ENCODE results near the gene RSPH9.

The RSPH9 gene

DNA sequence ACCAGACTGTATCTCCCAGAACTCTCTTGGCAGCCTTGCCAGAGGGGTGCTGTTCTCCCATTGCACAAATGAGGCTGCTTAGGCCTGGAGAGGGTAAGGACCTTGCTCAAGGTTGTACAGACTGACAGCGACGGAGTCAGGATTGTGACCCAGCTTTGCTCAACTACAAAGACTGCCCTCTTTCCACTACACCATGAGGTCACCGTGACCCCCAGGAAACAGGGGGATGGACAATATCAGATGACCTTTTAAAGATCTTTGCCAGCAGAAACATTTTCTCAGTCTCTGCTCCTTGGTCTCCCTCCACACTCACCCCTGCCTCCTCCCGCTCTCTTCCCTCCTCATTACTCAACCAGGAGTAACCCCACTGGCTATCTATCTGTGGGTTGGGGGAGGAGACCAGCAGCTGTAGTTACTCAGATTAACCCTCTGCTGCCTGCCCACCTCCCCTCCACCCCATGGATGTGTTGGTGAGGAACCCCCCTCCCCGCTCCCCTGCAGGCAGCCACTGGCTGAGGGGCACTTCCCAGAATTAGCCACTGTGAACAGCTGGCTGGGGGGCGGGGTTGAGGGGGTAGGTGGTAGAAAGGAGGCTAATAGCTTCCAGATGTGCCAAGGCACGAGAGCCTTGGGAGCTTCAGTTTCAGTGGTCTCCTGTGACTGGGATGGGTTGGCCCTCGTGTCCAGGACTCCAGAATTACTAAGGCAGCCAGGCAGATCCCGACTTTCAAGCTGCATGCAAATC lies 69.6 kb downstream of the RSPH9 start:
- DNase-seq = no peak

DNA sequence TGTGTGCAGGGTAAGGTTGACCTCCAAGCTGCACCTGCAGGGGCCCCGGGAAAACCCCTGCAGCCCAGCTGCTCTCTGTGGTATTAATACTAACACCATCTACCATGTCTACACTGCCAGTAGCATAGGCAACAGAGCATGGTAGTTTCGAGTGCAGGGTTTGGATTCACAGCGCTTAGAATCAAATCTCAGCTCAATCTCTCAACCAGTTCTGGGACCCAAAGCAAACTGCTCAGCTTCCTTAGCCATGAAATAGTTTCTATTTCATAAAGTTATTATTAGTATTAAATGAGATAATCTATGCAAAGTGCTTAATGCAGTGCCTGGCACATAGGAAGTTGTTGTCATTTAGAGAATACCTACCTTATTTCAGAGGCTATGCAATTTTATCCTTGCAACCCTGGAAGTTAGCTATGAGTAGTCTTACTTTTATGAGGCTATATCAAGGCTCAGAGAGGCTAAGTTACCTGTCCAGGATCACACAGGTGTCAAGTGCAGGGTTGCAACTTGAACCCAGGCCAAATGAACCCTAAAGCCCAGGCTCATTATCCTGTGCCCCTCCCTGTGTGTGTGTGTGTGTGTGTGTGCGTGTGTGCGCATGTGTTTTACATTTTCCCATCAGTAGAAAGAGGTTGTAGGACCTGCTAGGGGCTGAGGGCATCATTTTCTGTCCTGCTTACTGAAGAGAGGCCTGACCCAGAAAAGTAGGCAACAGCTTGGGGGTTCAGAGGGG lies 70.4 kb downstream of the RSPH9 start:
- DNase-seq = no peak

DNA sequence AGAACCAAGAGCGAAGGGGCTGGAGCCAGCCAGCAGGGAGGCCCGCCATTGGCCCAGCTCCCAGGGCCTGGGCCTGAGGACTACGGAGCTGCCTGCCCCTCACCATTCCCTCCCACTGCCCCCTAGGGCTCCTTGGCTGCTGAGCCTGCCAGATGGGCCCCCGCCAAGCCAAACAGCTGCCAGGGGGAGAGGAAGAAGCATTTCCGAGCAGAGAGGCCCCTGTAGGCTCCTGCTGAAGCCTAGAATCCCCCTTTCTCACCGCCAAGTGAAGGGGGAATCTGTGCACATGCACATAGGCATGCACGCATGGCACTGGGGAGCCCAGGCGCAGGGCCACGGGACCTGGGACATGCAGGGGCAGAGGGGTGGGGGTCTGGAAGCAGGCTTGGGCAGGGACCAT lies 71.3 kb downstream of the RSPH9 start:
- no peak for DNase-seq

DNA sequence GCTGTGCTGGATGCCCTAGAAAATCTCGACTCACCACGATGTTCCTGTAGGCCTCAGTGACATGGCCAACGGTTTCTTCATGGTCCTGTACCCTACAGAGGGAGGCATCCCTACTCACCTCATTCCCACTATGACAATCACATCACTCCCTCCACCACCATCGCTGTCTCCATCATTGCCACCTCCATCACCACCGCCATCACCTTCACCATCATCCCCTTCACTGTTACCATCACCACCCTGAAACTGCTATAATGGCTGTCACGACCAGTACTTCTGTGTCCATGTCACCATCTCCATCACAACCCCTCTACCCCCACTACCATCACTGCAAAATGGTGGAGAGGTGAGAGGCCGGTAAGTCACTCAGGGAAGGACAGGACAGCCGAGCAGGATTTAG lies 72.6 kb downstream of the RSPH9 start:
- no peak for DNase-seq

DNA sequence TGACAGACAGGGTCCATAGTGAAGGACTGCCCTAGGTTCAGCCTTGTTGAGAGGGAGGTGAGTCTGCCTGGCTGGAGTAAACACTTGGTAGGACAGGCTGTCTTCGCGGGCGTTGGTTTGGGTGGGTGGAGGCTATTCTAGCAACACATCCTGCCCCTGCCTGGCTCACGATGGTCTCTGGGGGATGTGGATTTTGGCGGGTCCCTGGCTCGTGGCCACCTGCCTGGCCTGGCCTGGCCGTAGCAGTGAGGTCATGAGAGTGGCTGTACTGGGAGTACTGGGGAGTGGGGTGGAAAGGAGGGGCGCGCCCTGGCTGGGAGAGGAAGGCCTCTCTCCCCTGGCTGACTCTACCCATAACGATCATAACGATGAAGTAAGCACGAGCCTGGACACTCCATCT lies 73.0 kb downstream of the RSPH9 start:
- no peak for DNase-seq

DNA sequence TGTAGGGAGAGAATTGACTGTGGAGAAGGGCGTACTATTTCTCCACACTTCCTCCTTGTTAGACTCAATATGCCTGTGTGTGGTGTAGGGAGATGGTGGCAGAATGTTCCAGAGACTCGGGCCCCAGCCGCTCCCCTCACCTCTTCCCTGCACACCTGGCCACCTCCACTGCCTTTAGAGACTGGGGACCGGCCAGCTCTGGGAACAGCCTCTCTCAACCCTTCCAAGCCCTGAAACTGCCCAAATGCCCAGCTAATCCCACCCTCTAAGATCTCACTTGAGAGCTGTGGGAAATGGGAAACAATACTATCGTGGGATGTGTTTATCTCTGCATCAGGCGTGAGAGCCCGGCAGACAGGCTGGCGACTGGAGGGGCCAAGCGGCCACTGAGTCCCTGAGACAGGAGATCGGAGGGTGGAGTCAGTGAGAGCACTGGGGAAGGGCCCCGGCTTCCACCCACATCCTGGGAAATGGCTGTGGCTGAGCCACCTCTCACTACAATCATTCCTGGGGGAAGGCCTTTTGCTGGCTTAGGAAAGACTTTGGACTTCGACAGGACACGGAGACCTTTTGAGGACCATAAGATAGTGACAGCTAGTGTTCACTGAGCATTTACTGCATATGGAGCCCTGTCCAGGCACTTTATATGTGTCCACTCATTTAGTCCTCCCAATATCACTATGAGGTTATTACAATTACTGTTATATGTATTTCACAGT lies 73.7 kb downstream of the RSPH9 start:
- no peak for DNase-seq

DNA sequence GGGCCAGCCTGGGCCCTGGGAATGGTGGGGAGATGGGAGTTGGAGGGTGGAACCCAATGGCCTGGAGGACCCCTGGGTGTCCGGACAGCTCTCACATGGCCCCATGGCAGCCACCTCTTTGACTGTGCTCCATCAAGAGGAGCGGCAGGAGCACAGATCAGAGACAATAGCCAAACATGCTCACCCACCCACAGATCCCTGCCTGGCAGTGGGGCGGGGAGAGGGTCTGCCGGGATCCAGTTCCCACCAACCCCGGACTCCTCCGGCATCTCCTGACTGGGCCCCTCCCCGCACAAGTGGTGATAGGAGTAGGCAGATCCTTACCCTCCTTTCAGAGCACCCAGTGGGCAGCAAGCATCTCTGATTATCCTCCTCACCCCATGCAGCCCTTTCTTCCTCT lies 74.7 kb downstream of the RSPH9 start:
- DNase-seq = no peak

DNA sequence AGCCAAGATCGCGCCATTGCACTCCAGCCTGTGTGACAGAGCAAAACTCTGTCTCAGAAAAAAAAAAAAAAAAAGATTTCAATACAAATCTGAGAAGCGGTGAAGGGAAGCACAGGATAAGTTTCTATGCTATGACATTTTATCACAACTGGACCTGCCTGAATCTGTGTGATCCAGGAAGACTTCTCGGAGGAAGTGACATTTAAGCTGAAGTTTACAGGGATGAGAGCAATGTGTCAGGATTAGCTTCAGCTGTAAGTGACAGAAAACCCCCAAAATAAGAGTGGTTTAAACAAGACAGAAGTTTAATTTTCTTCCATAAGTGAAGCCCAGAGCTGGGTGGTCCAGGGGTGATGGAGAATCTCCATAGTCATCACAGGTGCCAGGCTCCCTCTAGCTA lies 76.2 kb downstream of the RSPH9 start:
- DNase-seq = no peak

All from hematopoietic multipotent progenitor cell treated with erythropoietin and hydrocortisone succinate and interleukin-3 and kit ligand, for 6 days (in vitro differentiated cells).